ENCODE data around the gene CHST11.

GRCh38 chr12:104763168-104763805, 306.5 kb downstream of the CHST11 start:
- TF ChIP-seq CTCF (IDR thresholded peaks at IDR 0.05) (no peak), ZFX (IDR thresholded peaks at IDR 0.05; ENCODE audit: borderline replicate concordance) (no peak)

All from 22Rv1 (cell line).